Stimulated activated CD8-positive, alpha-beta memory T cell treated with anti-CD3 and anti-CD28 coated beads, Interleukin-2, amount 100 ng/mL, for 48 hours (primary cell): Measurements from ENCODE around the gene COTL1.

Experiments used
- DNase-seq, 2 donors: peaks; one replicate each; pipeline ENCODE4 v3.0.0-alpha.2; 2020; ENCODE audit warnings: low read depth in 2 of 2

COTL1 gene

GRCh38 chr16:84552135-84552534, 65.7 kb downstream of the COTL1 start:
- DNase-seq, result no peak

GRCh38 chr16:84550096-84550495, 67.8 kb downstream of the COTL1 start:
- DNase-seq, result no peak

GRCh38 chr16:84548971-84549844, 68.7 kb downstream of the COTL1 start:
- peak; percentile 23 to 37 for DNase-seq

- DNase-seq, result no peak
Measured at GRCh38 chr16:84548508-84548907, 69.4 kb downstream of the COTL1 start.

GRCh38 chr16:84547546-84548061, 70.3 kb downstream of the COTL1 start:
- DNase-seq, result peak; percentile 34 to 35

- no peak for DNase-seq
Measured at GRCh38 chr16:84546669-84547545, 71.0 kb downstream of the COTL1 start.

GRCh38 chr16:84545114-84545737, 72.7 kb downstream of the COTL1 start:
- DNase-seq, result no peak

GRCh38 chr16:84544031-84544773, 73.7 kb downstream of the COTL1 start:
- DNase-seq, result no peak

GRCh38 chr16:84543253-84543652, 74.6 kb downstream of the COTL1 start:
- no peak for DNase-seq

GRCh38 chr16:84541999-84542817, 75.7 kb downstream of the COTL1 start:
- no peak for DNase-seq

GRCh38 chr16:84540194-84540593, 77.7 kb downstream of the COTL1 start:
- DNase-seq, result no peak

GRCh38 chr16:84538222-84538840, 79.5 kb downstream of the COTL1 start:
- no peak for DNase-seq

- no peak for DNase-seq
Measured at GRCh38 chr16:84537491-84538151, 80.3 kb downstream of the COTL1 start.

GRCh38 chr16:84535851-84536250, 82.0 kb downstream of the COTL1 start:
- no peak for DNase-seq

- no peak for DNase-seq
Measured at GRCh38 chr16:84535408-84535807, 82.5 kb downstream of the COTL1 start.

- no peak for DNase-seq
Measured at GRCh38 chr16:84534815-84535214, 83.1 kb downstream of the COTL1 start.

GRCh38 chr16:84532855-84533486, 84.9 kb downstream of the COTL1 start:
- DNase-seq, result no peak

- no peak for DNase-seq
Measured at GRCh38 chr16:84532291-84532724, 85.6 kb downstream of the COTL1 start.

- DNase-seq, result no peak
Measured at GRCh38 chr16:84531671-84532111, 86.2 kb downstream of the COTL1 start.
